Esophagus muscularis mucosa (tissue), 4 donors: ENCODE measurements around the gene ELF2. TPM values are rescaled to one million over a fixed set of nuclear protein-coding genes. Genes with fewer than 3 reads are reported as not detected.

ENCODE experiments used
- DNase-seq: peaks from one replicate; pipeline ENCODE4 v3.0.0-alpha.2; 2017; ENCODE audit errors: extremely low spot score
- H3K27ac ChIP-seq, 4 donors: fragments of 200-600 bp; sonication (generic); replicated peaks in 1 of 4; 1 replicate in 3 of 4; 2 replicates in 1 of 4; pipeline ENCODE4 v1.5.1; 2016 to 2019; ENCODE audit warnings: mild to moderate bottlenecking in 1 of 4
- H3K27me3 ChIP-seq, 4 donors: fragments of 200-600 bp; sonication (generic); one replicate each; pipeline versions ENCODE4 v1.5.1 to v1.6.0; 2016 to 2019
- H3K36me3 ChIP-seq, 4 donors: fragments of 200-600 bp; sonication (generic); one replicate each; pipeline ENCODE4 v1.5.1; 2016 to 2019
- H3K4me1 ChIP-seq, 4 donors: fragments of 200-600 bp; sonication (generic); one replicate each; pipeline ENCODE4 v1.5.1; 2016 to 2019
- H3K4me3 ChIP-seq, 4 donors: fragments of 200-600 bp; sonication (generic); 1 replicate in 2 of 4; 2 replicates in 2 of 4; pipeline ENCODE4 v1.5.1; 2016 to 2019; ENCODE audit warnings: mild to moderate bottlenecking in 4 of 4, moderate library complexity in 1 of 4
- H3K9me3 ChIP-seq, 4 donors: fragments of 200-600 bp; sonication (generic); 1 replicate in 3 of 4; 2 replicates in 1 of 4; pipeline ENCODE4 v1.5.1; 2016 to 2019
- CTCF ChIP-seq, 3 experiments: fragments of 200-600 bp in 2 of 3; fragments of 450-650 bp in 1 of 3; sonication (generic) in 2 of 3; IDR thresholded peaks; one replicate each; pipeline ENCODE4 v1.5.1; 2017 to 2019; ENCODE audit warnings: antibody characterized with exemption in 3 of 3, mild to moderate bottlenecking in 2 of 3, moderate library complexity in 1 of 3
- EP300 ChIP-seq: sonication (generic); formaldehyde crosslinking; IDR thresholded peaks from one replicate; pipeline ENCODE4 v1.6.1; 2017; ENCODE audit warnings: antibody characterized with exemption
- POLR2A ChIP-seq: fragments of 450-650 bp; IDR thresholded peaks from one replicate; pipeline ENCODE4 v1.6.1; 2017; ENCODE audit warnings: antibody characterized with exemption, moderate library complexity, mild to moderate bottlenecking, low read depth
- POLR2AphosphoS5 ChIP-seq, 2 donors: sonication (generic); formaldehyde crosslinking; IDR thresholded peaks; one replicate each; pipeline ENCODE4 v1.6.1; 2017; ENCODE audit warnings: antibody characterized with exemption in 2 of 2
- WGBS: methylation state at CpG from one replicate; pipeline ENCODE4 v1.1.5; 2018; 5-methylcytosine and 5-hydroxymethylcytosine counted together
- intact Hi-C: fragments of 100-400 bp; cut with DNase I; formaldehyde crosslinking; loops from one replicate; pipeline ENCODE4 v1.15.1; 2023
- total RNA-seq, 4 donors: library from RNA; depleted of rRNA; stranded (reverse); fragments of >200 nt; gene quantifications; one replicate each; pipeline versions ENCODE4 v1.1.0 to v1.2.1, GENCODE V29; 2016

The ELF2 gene
- total RNA-seq, 4 donors from 2014 or later = 52.3 to 68.5 (median 60.7) TPM

- intact Hi-C loops = no loop called here
- Histone ChIP-seq H3K27ac (no peak overlapping the region), H3K4me1 (peaks cover 6 to 28% (median 17%) of the 10 kb centered on the region in 4 donors), H3K9me3 (no peaks in the 10 kb centered on the region), H3K36me3 (no peaks in the 10 kb centered on the region), H3K27me3 (no peaks in the 10 kb centered on the region), H3K4me3 (no peak overlapping the region)
- DNase-seq = no peak
- WGBS = 85% methylated on average over 4 of the region's 4 CpGs
- TF ChIP-seq POLR2A (no peak), POLR2AphosphoS5 (IDR thresholded peaks at IDR 0.05) (no peak), EP300 (no peak), CTCF (IDR thresholded peaks at IDR 0.05) (no peak)
These were observed 156.6 kb downstream of the ELF2 start for GRCh38 chr4:139020384-139020783.

- no peak for DNase-seq
- no peaks in the 10 kb centered on the region for H3K36me3 ChIP-seq
- TF ChIP-seq EP300 (no peak), POLR2AphosphoS5 (IDR thresholded peaks at IDR 0.05) (no peak), POLR2A (no peak), CTCF (IDR thresholded peaks at IDR 0.05) (no peak)
- intact Hi-C loops = loop anchor here (5.0 kb wide), 1 partner anchor 283 kb away; the partner anchor contains the start of genes NAA15 and NDUFC1
- H3K9me3 ChIP-seq = no peaks in the 10 kb centered on the region
- no peaks in the 10 kb centered on the region for H3K27me3 ChIP-seq
- H3K4me1 ChIP-seq = peaks cover 16 to 38% (median 28%) of the 10 kb centered on the region in 4 donors
- whole genome bisulfite sequencing = 87% methylated on average over 10 of the region's 10 CpGs
- no peak overlapping the region for H3K4me3 ChIP-seq
- H3K27ac ChIP-seq = no peak overlapping the region
These were observed 157.9 kb downstream of the ELF2 start for GRCh38 chr4:139018971-139019758.

- Histone ChIP-seq H3K4me1 (peaks cover 19 to 38% (median 31%) of the 10 kb centered on the region in 4 donors), H3K36me3 (no peaks in the 10 kb centered on the region), H3K27ac (no peak overlapping the region), H3K9me3 (no peaks in the 10 kb centered on the region), H3K27me3 (no peaks in the 10 kb centered on the region), H3K4me3 (no peak overlapping the region)
- intact Hi-C loops = loop anchor here (5.0 kb wide), 1 partner anchor 284 kb away; the partner anchor contains the start of genes NAA15 and NDUFC1
- no peak for DNase-seq
- TF ChIP-seq POLR2AphosphoS5 (IDR thresholded peaks at IDR 0.05) (no peak), POLR2A (no peak), CTCF (IDR thresholded peaks at IDR 0.05) (no peak), EP300 (no peak)
These were observed 158.5 kb downstream of the ELF2 start for GRCh38 chr4:139018501-139018900.

- peaks cover 19 to 38% (median 31%) of the 10 kb centered on the region in 4 donors for H3K4me1 ChIP-seq
- 69% methylated on average over 3 of the region's 3 CpGs for WGBS
- no peak for DNase-seq
- no peak overlapping the region for H3K4me3 ChIP-seq
- intact Hi-C loops = loop anchor here (5.0 kb wide), 1 partner anchor 284 kb away; the partner anchor contains the start of genes NAA15 and NDUFC1
- H3K27me3 ChIP-seq = no peaks in the 10 kb centered on the region
- H3K27ac ChIP-seq = no peak overlapping the region
- TF ChIP-seq CTCF (IDR thresholded peaks at IDR 0.05) (no peak), POLR2AphosphoS5 (IDR thresholded peaks at IDR 0.05) (no peak), POLR2A (no peak)
- H3K36me3 ChIP-seq = no peaks in the 10 kb centered on the region
- no peaks in the 10 kb centered on the region for H3K9me3 ChIP-seq
These were observed 159.2 kb downstream of the ELF2 start for GRCh38 chr4:139017861-139018260.
